Suprapubic skin (tissue), 4 donors: ENCODE results near the gene NTNG2. TPM values are rescaled to one million over a fixed set of nuclear protein-coding genes. Genes with fewer than 3 reads are reported as not detected.

ENCODE experiments used
- DNase-seq, 2 donors: peaks; one replicate each; pipeline ENCODE4 v3.0.0-alpha.2; 2019; ENCODE audit warnings: low spot score in 2 of 2
- H3K27ac ChIP-seq: fragments of 200-600 bp; sonication (generic); one replicate; pipeline ENCODE4 v1.5.1; 2019
- H3K27me3 ChIP-seq: fragments of 200-600 bp; sonication (generic); one replicate; pipeline ENCODE4 v1.5.1; 2019
- H3K36me3 ChIP-seq: fragments of 200-600 bp; sonication (generic); one replicate; pipeline ENCODE4 v1.5.1; 2019
- H3K4me1 ChIP-seq: fragments of 200-600 bp; sonication (generic); one replicate; pipeline ENCODE4 v1.5.1; 2019
- H3K4me3 ChIP-seq: fragments of 200-600 bp; sonication (generic); one replicate; pipeline ENCODE4 v1.5.1; 2019; ENCODE audit warnings: mild to moderate bottlenecking
- H3K9me3 ChIP-seq: fragments of 200-600 bp; sonication (generic); one replicate; pipeline ENCODE4 v1.5.1; 2019
- EP300 ChIP-seq: sonication (generic); formaldehyde crosslinking; IDR thresholded peaks from one replicate; pipeline ENCODE4 v1.6.1; 2017; ENCODE audit warnings: antibody characterized with exemption
- POLR2A ChIP-seq, 2 donors: fragments of 450-650 bp; IDR thresholded peaks; one replicate each; pipeline ENCODE4 v1.6.1; 2017; ENCODE audit warnings: antibody characterized with exemption in 2 of 2, mild to moderate bottlenecking in 2 of 2, moderate library complexity in 2 of 2
- POLR2AphosphoS5 ChIP-seq, 3 donors: sonication (generic); formaldehyde crosslinking; IDR thresholded peaks; one replicate each; pipeline ENCODE4 v1.6.1; 2017; ENCODE audit warnings: antibody characterized with exemption in 3 of 3
- WGBS: methylation state at CpG from one replicate; pipeline ENCODE4 v1.1.5; 2018; 5-methylcytosine and 5-hydroxymethylcytosine counted together
- total RNA-seq, 4 donors: library from RNA; depleted of rRNA; stranded (reverse); fragments of >200 nt; gene quantifications; one replicate each; pipeline ENCODE4 v1.1.0, GENCODE V29; 2016
- TF ChIP-seq, protein P1 (sequence below), 2 donors: fragments of 200-600 bp in 1 of 2; fragments of 450-650 bp in 1 of 2; sonication (generic) in 1 of 2; IDR thresholded peaks; one replicate each; pipeline ENCODE4 v1.5.1; 2016 to 2019; ENCODE audit warnings: antibody characterized with exemption in 2 of 2, mild to moderate bottlenecking in 1 of 2, moderate library complexity in 1 of 2

NTNG2 gene
- total RNA-seq, 4 donors from 2014 or later = 0.08 to 0.80 (median 0.37) TPM

DNA sequence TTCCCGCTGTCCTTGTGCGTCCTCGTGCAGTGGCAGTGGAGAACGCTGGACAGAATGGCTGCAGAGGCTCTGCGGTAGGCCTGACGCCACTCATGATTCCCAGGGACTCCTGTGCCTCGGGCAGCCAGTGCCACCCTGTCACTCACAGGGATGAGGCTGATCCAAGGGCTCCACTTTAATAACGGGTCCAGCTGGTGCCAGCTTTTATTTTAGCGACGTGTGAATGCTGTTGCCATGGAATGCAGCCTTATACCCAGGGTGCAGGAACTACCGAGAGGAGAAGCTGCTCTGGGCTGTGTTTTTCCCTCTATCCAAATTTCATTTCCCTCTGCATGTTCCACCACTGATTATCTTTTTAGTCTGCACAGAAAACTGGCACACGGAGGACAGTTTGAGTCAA, 15.8 kb upstream of the NTNG2 start:
- Histone ChIP-seq H3K4me3 (no peak overlapping the region), H3K9me3 (no peaks in the 10 kb centered on the region), H3K36me3 (no peaks in the 10 kb centered on the region), H3K27me3 (peaks cover 96% of the 10 kb centered on the region), H3K27ac (no peak overlapping the region), H3K4me1 (peaks cover 13% of the 10 kb centered on the region)
- WGBS = 78% methylated on average over 11 of the region's 12 CpGs
- TF ChIP-seq POLR2A (IDR thresholded peaks at IDR 0.05) (no peak), EP300 (no peak), POLR2AphosphoS5 (IDR thresholded peaks at IDR 0.05) (no peak)
- TF ChIP-seq, protein P1, sequence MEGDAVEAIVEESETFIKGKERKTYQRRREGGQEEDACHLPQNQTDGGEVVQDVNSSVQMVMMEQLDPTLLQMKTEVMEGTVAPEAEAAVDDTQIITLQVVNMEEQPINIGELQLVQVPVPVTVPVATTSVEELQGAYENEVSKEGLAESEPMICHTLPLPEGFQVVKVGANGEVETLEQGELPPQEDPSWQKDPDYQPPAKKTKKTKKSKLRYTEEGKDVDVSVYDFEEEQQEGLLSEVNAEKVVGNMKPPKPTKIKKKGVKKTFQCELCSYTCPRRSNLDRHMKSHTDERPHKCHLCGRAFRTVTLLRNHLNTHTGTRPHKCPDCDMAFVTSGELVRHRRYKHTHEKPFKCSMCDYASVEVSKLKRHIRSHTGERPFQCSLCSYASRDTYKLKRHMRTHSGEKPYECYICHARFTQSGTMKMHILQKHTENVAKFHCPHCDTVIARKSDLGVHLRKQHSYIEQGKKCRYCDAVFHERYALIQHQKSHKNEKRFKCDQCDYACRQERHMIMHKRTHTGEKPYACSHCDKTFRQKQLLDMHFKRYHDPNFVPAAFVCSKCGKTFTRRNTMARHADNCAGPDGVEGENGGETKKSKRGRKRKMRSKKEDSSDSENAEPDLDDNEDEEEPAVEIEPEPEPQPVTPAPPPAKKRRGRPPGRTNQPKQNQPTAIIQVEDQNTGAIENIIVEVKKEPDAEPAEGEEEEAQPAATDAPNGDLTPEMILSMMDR (IDR thresholded peaks at IDR 0.05) = no peak
- no peak for DNase-seq

DNA sequence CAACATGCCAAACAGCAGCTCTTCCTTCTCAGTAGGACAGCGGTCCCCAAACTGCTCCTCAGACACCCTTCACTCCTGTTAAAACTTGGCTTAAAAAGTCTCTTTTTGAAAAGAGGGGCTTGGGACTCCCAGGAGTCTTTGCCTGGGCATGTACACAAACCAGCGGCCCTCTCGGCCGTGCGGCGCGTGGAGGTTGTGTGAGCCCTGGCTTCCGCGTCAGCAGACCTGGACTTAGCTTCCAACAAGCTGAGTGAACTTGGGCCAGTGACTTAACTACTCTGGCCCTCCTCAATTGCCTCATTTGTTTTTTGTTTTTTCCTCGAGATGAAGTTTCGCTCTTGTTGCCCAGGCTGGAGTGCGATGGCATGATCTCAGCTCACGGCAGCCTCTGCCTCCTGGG, 15.3 kb upstream of the NTNG2 start:
- H3K36me3 ChIP-seq = no peaks in the 10 kb centered on the region
- H3K4me3 ChIP-seq = no peak overlapping the region
- peaks cover 96% of the 10 kb centered on the region for H3K27me3 ChIP-seq
- WGBS = 84% methylated on average over 13 of the region's 13 CpGs
- TF ChIP-seq POLR2AphosphoS5 (IDR thresholded peaks at IDR 0.05) (no peak), POLR2A (IDR thresholded peaks at IDR 0.05) (no peak), EP300 (no peak)
- TF ChIP-seq, protein P1 (IDR thresholded peaks at IDR 0.05) = no peak
- peaks cover 8% of the 10 kb centered on the region for H3K4me1 ChIP-seq
- DNase-seq = no peak
- no peaks in the 10 kb centered on the region for H3K9me3 ChIP-seq
- H3K27ac ChIP-seq = no peak overlapping the region

DNA sequence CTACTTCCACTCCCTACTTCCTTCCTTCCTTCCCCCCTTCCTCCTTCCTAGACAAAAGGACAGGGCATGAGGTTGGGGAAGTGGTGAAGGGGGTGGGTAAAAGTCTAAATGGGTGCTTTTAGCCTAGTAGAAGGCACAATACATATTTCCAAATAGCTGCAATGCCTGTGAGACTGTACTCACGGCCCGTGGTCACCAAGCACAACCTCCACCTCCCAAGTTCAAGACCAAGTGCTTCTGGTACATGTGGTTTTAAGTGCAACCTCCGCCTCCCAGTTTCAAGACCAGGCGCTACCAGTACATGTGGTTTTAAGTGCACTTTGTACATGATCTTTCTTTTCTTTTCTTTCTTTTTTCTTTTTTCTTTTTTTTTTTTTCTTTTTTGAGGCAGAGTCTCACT, 14.5 kb upstream of the NTNG2 start:
- H3K27ac ChIP-seq = no peak overlapping the region
- no peaks in the 10 kb centered on the region for H3K9me3 ChIP-seq
- H3K4me1 ChIP-seq = peaks cover 2% of the 10 kb centered on the region
- TF ChIP-seq, protein P1 (IDR thresholded peaks at IDR 0.05) = no peak
- TF ChIP-seq POLR2AphosphoS5 (IDR thresholded peaks at IDR 0.05) (no peak), EP300 (no peak), POLR2A (IDR thresholded peaks at IDR 0.05) (no peak)
- WGBS = 70% methylated on average over 4 of the region's 4 CpGs
- no peak for DNase-seq
- H3K27me3 ChIP-seq = peaks cover 96% of the 10 kb centered on the region
- H3K4me3 ChIP-seq = no peak overlapping the region
- H3K36me3 ChIP-seq = no peaks in the 10 kb centered on the region

DNA sequence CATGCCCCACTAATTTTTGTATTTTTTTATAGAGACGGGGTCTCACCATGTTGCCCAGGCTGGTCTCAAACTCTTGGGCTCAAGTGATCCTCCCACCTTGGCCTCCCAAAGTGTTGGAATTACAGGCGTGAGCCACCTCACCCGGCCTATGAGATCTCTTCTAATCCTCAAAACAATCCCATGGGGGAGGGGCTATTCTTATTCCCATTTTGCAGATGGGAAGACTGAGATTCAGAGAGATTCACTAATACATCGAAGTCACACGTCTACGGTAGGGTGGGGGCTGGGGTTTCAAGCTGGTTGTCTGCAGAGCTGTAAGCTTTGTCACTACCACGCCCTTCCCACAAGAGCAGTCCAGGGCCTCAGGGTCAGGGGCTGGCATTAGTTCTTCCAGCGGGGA, 14.0 kb upstream of the NTNG2 start:
- Histone ChIP-seq H3K9me3 (no peaks in the 10 kb centered on the region), H3K27ac (no peak overlapping the region), H3K4me3 (no peak overlapping the region), H3K36me3 (no peaks in the 10 kb centered on the region), H3K27me3 (peaks cover 95% of the 10 kb centered on the region), H3K4me1 (peaks cover 2% of the 10 kb centered on the region)
- no peak for TF ChIP-seq POLR2AphosphoS5 (IDR thresholded peaks at IDR 0.05)
- no peak for TF ChIP-seq EP300
- TF ChIP-seq POLR2A (IDR thresholded peaks at IDR 0.05) = no peak
- TF ChIP-seq, protein P1 (IDR thresholded peaks at IDR 0.05) = no peak
- WGBS = 89% methylated on average over 8 of the region's 8 CpGs
- no peak for DNase-seq

DNA sequence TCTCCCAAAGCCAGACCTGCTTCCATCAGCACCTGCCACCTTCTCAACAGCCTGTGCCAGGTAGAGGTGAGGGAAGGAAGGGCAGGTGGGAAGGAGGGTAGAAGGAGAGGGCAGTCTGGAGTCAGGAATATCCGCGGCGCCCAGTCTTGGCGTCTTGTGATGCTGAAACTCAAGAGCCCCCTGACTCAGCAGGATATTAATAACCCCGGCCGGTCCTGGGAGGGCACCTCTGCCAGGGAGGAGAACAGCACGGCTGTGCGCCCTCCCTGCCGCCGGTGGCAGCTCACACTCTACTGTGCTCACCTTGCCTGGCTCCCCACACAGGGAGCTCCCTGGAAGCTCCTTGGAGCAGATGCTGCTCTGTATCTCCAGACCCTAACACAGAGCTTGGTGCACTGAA, 11.6 kb upstream of the NTNG2 start:
- Histone ChIP-seq H3K27ac (no peak overlapping the region), H3K4me3 (no peak overlapping the region), H3K36me3 (no peaks in the 10 kb centered on the region), H3K27me3 (peaks cover 96% of the 10 kb centered on the region), H3K9me3 (no peaks in the 10 kb centered on the region), H3K4me1 (no peaks in the 10 kb centered on the region)
- WGBS = no CpG with 5 or more reads among the region's 10 CpGs
- TF ChIP-seq POLR2AphosphoS5 (IDR thresholded peaks at IDR 0.05) (no peak), EP300 (no peak)
- no peak for DNase-seq

DNA sequence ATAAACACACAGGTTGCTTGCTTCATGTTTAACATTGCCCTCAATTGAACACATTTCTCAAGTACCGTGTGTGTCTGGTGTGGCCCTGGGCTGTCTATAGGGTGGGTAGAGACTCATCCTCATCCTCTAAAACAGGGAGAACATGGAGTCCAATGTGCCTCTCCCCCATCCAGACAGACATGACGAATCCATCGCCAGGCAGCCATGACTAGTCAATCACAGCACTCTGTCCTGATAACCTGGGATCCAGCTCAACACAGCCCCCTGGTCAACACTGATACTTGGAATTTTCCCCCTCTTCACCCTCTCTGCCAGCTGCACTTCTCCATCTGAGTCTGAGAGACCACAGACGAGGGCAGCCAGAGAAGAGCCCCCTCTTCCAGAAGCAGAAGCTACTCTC, 10.7 kb upstream of the NTNG2 start:
- 89% methylated on average over 4 of the region's 4 CpGs for WGBS
- Histone ChIP-seq H3K36me3 (no peaks in the 10 kb centered on the region), H3K9me3 (no peaks in the 10 kb centered on the region), H3K4me3 (no peak overlapping the region), H3K4me1 (no peaks in the 10 kb centered on the region), H3K27ac (no peak overlapping the region), H3K27me3 (peaks cover 93% of the 10 kb centered on the region)
- TF ChIP-seq POLR2AphosphoS5 (IDR thresholded peaks at IDR 0.05) = no peak
- TF ChIP-seq, protein P1 (IDR thresholded peaks at IDR 0.05) = no peak
- no peak for TF ChIP-seq POLR2A (IDR thresholded peaks at IDR 0.05)
- TF ChIP-seq EP300 = no peak
- DNase-seq = no peak
